CD4-positive, CD25-positive, alpha-beta regulatory T cell (primary cell): ENCODE results near the gene FUZ. TPM values are rescaled to one million over a fixed set of nuclear protein-coding genes. Genes with fewer than 3 reads are reported as not detected.

Source experiments
- ATAC-seq, 2 donors: fragments of 150-1000 bp; cut with Tn5 transposase; one replicate each; pipeline ENCODE4 v1.10.0; 2021; ENCODE audit warnings: low read depth in 2 of 2, moderate number of reproducible peaks in 2 of 2, moderate library complexity in 1 of 2
- DNase-seq, 3 donors: peaks; one replicate each; pipeline versions ENCODE4 v3.0.0 to v3.0.0-alpha.2; 2012 to 2022; ENCODE audit warnings: mixed read lengths in 1 of 3
- H3K27ac ChIP-seq: one replicate; pipeline ENCODE4 v1.7.0; 2013; ENCODE audit warnings: mild to moderate bottlenecking, low read length; ENCODE audit not compliant: insufficient read depth, poor library complexity, severe bottlenecking
- H3K27me3 ChIP-seq: one replicate; pipeline ENCODE4 v1.7.0; 2013; ENCODE audit warnings: low read length; ENCODE audit not compliant: control insufficient read depth, insufficient read depth
- H3K36me3 ChIP-seq: one replicate; pipeline ENCODE4 v1.7.0; 2013; ENCODE audit warnings: mild to moderate bottlenecking, low read length, moderate library complexity; ENCODE audit not compliant: control insufficient read depth, insufficient read depth
- H3K4me1 ChIP-seq: 2 replicates; pipeline ENCODE4 v1.7.0; 2013; ENCODE audit warnings: mild to moderate bottlenecking, low read length; ENCODE audit not compliant: insufficient read depth, control insufficient read depth, poor library complexity, severe bottlenecking
- H3K4me3 ChIP-seq: one replicate; pipeline ENCODE4 v1.7.0; 2013; ENCODE audit warnings: low read depth, mild to moderate bottlenecking, low read length, moderate library complexity
- H3K9me3 ChIP-seq, 2 experiments: 1 replicate in 1 of 2; 2 replicates in 1 of 2; pipeline ENCODE4 v1.7.0; 2013; ENCODE audit warnings: low read length in 2 of 2, mild to moderate bottlenecking in 1 of 2, moderate library complexity in 1 of 2; ENCODE audit not compliant: control insufficient read depth in 2 of 2
- H3K27ac Mint-ChIP-seq, 3 donors: one replicate each; pipeline ENCODE4 v1.8.0; 2020 to 2022; ENCODE audit warnings: mild to moderate bottlenecking in 3 of 3, mixed read lengths in 3 of 3, moderate library complexity in 2 of 3
- H3K27me3 Mint-ChIP-seq: one replicate; pipeline ENCODE4 v1.8.0; 2022; ENCODE audit warnings: mild to moderate bottlenecking, mixed read lengths
- H3K36me3 Mint-ChIP-seq: one replicate; pipeline ENCODE4 v1.8.0; 2020; ENCODE audit warnings: mixed read lengths
- H3K4me1 Mint-ChIP-seq, 4 donors: one replicate each; pipeline ENCODE4 v1.8.0; 2020 to 2022; ENCODE audit warnings: mixed read lengths in 4 of 4, mild to moderate bottlenecking in 1 of 4
- H3K4me3 Mint-ChIP-seq, 4 donors: one replicate each; pipeline ENCODE4 v1.8.0; 2020 to 2022; ENCODE audit warnings: mild to moderate bottlenecking in 4 of 4, mixed read lengths in 4 of 4, moderate library complexity in 3 of 4
- H3K9me3 Mint-ChIP-seq, 7 donors: one replicate each; pipeline ENCODE4 v1.8.0; 2020 to 2022; ENCODE audit warnings: mixed read lengths in 7 of 7, mild to moderate bottlenecking in 3 of 7, moderate library complexity in 2 of 7
- polyA plus RNA-seq, 4 donors: library from polyadenylated mRNA; unstranded; fragments of 300-500 nt; fragmentation: Illumina TruSeq; gene quantifications; one replicate each; pipeline ENCODE4 v1.2.3, GENCODE V29; 2021
- total RNA-seq: library from RNA; stranded (reverse); gene quantifications from one replicate; pipeline ENCODE4 v1.2.3, GENCODE V29; 2022

FUZ gene
- total and polyA plus RNA-seq, 5 donors from 2014 or later, result 4.0 to 15.8 (median 5.7) TPM

DNA sequence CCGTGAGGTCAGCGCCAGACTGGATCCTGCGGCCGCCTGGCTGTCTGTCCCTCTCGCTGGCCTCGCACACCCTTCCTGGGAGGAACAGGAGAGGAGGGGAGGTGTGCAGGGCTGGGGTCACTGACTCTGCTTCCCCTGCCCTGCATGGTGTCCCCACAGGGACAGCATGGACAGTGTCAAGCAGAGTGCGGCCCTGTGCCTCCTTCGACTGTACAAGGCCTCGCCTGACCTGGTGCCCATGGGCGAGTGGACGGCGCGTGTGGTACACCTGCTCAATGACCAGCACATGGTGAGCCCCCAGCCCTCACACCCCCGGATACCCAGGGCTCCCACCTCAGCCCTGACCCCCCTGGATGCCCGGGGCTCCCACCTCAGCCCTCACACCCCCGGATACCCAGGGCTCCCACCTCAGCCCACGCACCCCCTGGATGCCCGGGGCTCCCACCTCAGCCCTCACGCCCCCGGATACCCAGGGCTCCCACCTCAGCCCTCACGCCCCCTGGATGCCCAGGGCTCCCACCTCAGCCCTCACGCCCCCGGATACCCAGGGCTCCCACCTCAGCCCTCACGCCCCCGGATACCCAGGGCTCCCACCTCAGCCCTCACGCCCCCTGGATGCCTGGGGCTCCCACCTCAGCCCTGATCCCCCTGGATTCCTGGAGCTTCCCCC is 21.2 kb downstream of the FUZ start:
- Mint-ChIP-seq H3K9me3 (no peaks in the 10 kb centered on the region), H3K4me1 (peaks cover 0 to 8% (median 4%) of the 10 kb centered on the region in 4 donors), H3K27me3 (no peaks in the 10 kb centered on the region), H3K4me3 (no peak overlapping the region), H3K36me3 (peaks cover 37% of the 10 kb centered on the region), H3K27ac (no peak overlapping the region)
- no peaks in the 10 kb centered on the region for H3K9me3 ChIP-seq
- H3K36me3 ChIP-seq, result peaks cover 54% of the 10 kb centered on the region
- DNase-seq, result no peak
- no peaks in the 10 kb centered on the region for H3K4me1 ChIP-seq
- no peak overlapping the region for H3K27ac ChIP-seq
- no peak for ATAC-seq
- H3K27me3 ChIP-seq, result no peaks in the 10 kb centered on the region
- H3K4me3 ChIP-seq, result no peak overlapping the region

- peaks cover 37% of the 10 kb centered on the region for H3K36me3 Mint-ChIP-seq
Observed at GRCh38 chr19:49790866-49791265, 22.2 kb downstream of the FUZ start.

DNA sequence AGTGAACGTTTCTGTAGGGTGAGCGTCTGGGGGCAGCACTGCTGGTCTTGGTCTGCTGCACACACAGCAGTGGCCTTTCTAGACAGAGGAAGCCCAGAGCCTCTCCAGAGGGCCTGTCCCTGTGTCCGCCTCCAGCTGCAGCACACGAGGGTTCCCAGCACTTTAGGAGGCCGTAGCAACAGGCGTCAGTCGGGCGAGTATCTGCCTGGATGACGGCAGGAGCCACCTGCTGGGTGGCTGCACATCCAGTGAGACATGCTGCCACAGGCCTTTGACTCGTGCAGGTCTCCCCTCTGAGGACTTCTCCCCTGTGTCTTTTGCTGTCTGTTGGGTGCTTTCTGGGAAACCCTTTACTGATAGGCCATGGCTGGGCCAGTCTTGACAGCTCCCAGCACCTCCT is 24.2 kb downstream of the FUZ start:
- Histone ChIP-seq H3K4me1 (no peaks in the 10 kb centered on the region), H3K9me3 (no peaks in the 10 kb centered on the region), H3K27ac (no peak overlapping the region), H3K27me3 (no peaks in the 10 kb centered on the region), H3K36me3 (peaks cover 34% of the 10 kb centered on the region), H3K4me3 (no peak overlapping the region)
- Mint-ChIP-seq H3K27ac (no peak overlapping the region), H3K4me3 (no peak overlapping the region), H3K27me3 (no peaks in the 10 kb centered on the region), H3K36me3 (peaks cover 43% of the 10 kb centered on the region), H3K4me1 (peaks cover 0 to 8% (median 4%) of the 10 kb centered on the region in 4 donors), H3K9me3 (no peaks in the 10 kb centered on the region)
- ATAC-seq (no peak), DNase-seq (no peak)

More at GRCh38 chr19:49790866-49791265, 22.2 kb downstream of the FUZ start:
- Histone ChIP-seq H3K4me3 (no peak overlapping the region), H3K36me3 (peaks cover 44% of the 10 kb centered on the region), H3K4me1 (no peaks in the 10 kb centered on the region), H3K9me3 (no peaks in the 10 kb centered on the region), H3K27me3 (no peaks in the 10 kb centered on the region), H3K27ac (no peak overlapping the region)
- H3K4me1 Mint-ChIP-seq, result peaks cover 0 to 8% (median 4%) of the 10 kb centered on the region in 4 donors
- no peak for ATAC-seq
- H3K9me3 Mint-ChIP-seq, result no peaks in the 10 kb centered on the region
- no peak overlapping the region for H3K27ac Mint-ChIP-seq
- DNase-seq, result no peak
- H3K4me3 Mint-ChIP-seq, result no peak overlapping the region
- H3K27me3 Mint-ChIP-seq, result no peaks in the 10 kb centered on the region

DNA sequence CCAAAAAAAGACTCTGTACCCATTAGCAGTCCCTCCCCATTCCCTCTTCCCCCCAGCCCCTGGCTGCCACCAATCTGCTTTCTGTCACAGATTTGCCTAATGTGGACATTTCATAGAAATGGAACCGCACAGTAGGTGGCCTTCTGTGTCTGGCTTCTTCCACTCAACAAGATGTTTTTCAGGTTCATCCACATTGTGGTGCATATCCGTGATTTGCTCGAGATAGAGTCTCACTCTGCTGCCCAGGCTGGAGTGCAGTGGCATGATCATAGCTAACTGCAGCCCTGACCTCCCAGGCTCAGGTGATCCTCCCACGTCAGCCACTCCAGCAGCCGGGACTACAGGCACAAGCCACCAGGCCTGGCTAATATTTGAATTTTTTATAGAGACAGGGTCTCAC is 25.3 kb downstream of the FUZ start:
- Histone ChIP-seq H3K4me1 (no peaks in the 10 kb centered on the region), H3K27me3 (no peaks in the 10 kb centered on the region), H3K27ac (no peak overlapping the region), H3K9me3 (no peaks in the 10 kb centered on the region), H3K36me3 (peaks cover 35% of the 10 kb centered on the region), H3K4me3 (no peak overlapping the region)
- H3K4me1 Mint-ChIP-seq, result peaks cover 0 to 8% (median 4%) of the 10 kb centered on the region in 4 donors
- H3K36me3 Mint-ChIP-seq, result peaks cover 45% of the 10 kb centered on the region
- H3K27me3 Mint-ChIP-seq, result no peaks in the 10 kb centered on the region
- no peak for ATAC-seq
- no peak overlapping the region for H3K27ac Mint-ChIP-seq
- no peaks in the 10 kb centered on the region for H3K9me3 Mint-ChIP-seq
- DNase-seq, result no peak
- no peak overlapping the region for H3K4me3 Mint-ChIP-seq

DNA sequence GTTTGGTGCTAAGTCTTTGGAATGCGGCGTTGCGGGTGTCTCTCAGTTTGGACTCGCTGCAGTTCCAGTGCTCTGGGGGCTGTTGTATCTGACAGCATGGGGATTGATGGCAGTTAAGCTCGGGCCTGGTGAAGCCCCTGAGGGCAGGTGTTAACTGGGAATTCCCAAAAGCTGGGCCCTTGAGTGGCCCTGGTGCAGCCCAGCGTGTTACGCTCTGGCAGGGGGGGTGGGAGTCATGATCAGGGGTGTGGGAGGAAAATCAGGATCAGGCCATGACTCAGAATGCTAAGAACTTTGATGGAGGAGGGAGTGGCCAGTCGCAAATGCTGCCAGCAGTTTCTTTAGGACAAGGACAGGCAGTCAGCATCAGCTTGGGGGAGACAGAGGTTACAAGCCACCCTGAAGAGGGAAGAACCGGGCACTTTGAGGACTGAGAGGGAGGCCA is 26.7 kb downstream of the FUZ start:
- H3K36me3 ChIP-seq, result peaks cover 38% of the 10 kb centered on the region
- Mint-ChIP-seq H3K27ac (peak overlapping the region in 1 of 3 donors; percentile 54), H3K36me3 (peaks cover 44% of the 10 kb centered on the region), H3K4me1 (peaks cover 0 to 8% (median 4%) of the 10 kb centered on the region in 4 donors), H3K4me3 (no peak overlapping the region), H3K27me3 (no peaks in the 10 kb centered on the region), H3K9me3 (no peaks in the 10 kb centered on the region)
- H3K27ac ChIP-seq, result no peak overlapping the region
- no peaks in the 10 kb centered on the region for H3K4me1 ChIP-seq
- DNase-seq (no peak), ATAC-seq (no peak)
- H3K9me3 ChIP-seq, result no peaks in the 10 kb centered on the region
- no peaks in the 10 kb centered on the region for H3K27me3 ChIP-seq
- H3K4me3 ChIP-seq, result no peak overlapping the region

DNA sequence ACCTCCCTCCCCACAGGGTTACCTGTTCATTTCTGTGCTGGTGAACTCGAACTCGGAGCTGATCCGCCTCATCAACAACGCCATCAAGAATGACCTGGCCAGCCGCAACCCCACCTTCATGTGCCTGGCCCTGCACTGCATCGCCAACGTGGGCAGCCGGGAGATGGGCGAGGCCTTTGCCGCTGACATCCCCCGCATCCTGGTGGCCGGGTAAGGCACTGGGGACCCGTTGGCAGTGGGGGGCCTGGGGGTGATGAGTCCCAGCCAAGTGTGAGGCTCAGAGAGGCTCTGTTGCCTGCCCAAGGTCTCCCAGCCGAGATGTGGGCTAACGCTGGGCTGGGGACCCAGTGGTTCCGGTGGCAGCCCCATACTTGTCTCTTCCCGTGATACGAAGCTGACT is 30.6 kb downstream of the FUZ start:
- Histone ChIP-seq H3K9me3 (no peaks in the 10 kb centered on the region), H3K27ac (no peak overlapping the region), H3K4me1 (no peaks in the 10 kb centered on the region), H3K4me3 (no peak overlapping the region), H3K36me3 (peaks cover 22% of the 10 kb centered on the region), H3K27me3 (no peaks in the 10 kb centered on the region)
- no peak for ATAC-seq
- no peak for DNase-seq
- H3K27ac Mint-ChIP-seq, result no peak overlapping the region
- peaks cover 36% of the 10 kb centered on the region for H3K36me3 Mint-ChIP-seq
- no peaks in the 10 kb centered on the region for H3K27me3 Mint-ChIP-seq
- H3K9me3 Mint-ChIP-seq, result peaks cover 0 to 2% (median 0%) of the 10 kb centered on the region in 7 donors
- H3K4me1 Mint-ChIP-seq, result peaks cover 0 to 15% (median 10%) of the 10 kb centered on the region in 4 donors
- no peak overlapping the region for H3K4me3 Mint-ChIP-seq

GRCh38 chr19:49781394-49781793 is 31.7 kb downstream of the FUZ start:
- Histone ChIP-seq H3K27ac (no peak overlapping the region), H3K4me1 (no peaks in the 10 kb centered on the region), H3K27me3 (no peaks in the 10 kb centered on the region), H3K9me3 (no peaks in the 10 kb centered on the region), H3K4me3 (no peak overlapping the region), H3K36me3 (peaks cover 22% of the 10 kb centered on the region)
- Mint-ChIP-seq H3K36me3 (peaks cover 34% of the 10 kb centered on the region), H3K27me3 (no peaks in the 10 kb centered on the region), H3K27ac (peak overlapping the region in 2 of 3 donors; percentile 75 to 81), H3K4me1 (peaks cover 0 to 15% (median 10%) of the 10 kb centered on the region in 4 donors), H3K9me3 (peaks cover 0 to 2% (median 0%) of the 10 kb centered on the region in 7 donors), H3K4me3 (no peak overlapping the region)
- no peak for ATAC-seq
- DNase-seq, result no peak

- H3K9me3 Mint-ChIP-seq, result peaks cover 0 to 2% (median 0%) of the 10 kb centered on the region in 7 donors
- no peak overlapping the region for H3K27ac ChIP-seq
- no peak for ATAC-seq
- H3K9me3 ChIP-seq, result no peaks in the 10 kb centered on the region
- peaks cover 22% of the 10 kb centered on the region for H3K36me3 ChIP-seq
- H3K4me1 Mint-ChIP-seq, result peaks cover 0 to 15% (median 12%) of the 10 kb centered on the region in 4 donors
- peaks cover 34% of the 10 kb centered on the region for H3K36me3 Mint-ChIP-seq
- H3K4me3 ChIP-seq, result no peak overlapping the region
- H3K4me1 ChIP-seq, result no peaks in the 10 kb centered on the region
- H3K27me3 Mint-ChIP-seq, result no peaks in the 10 kb centered on the region
- no peak for DNase-seq
- H3K27me3 ChIP-seq, result no peaks in the 10 kb centered on the region
- H3K27ac Mint-ChIP-seq, result peak overlapping the region; percentile 71 to 81 (median 75)
- no peak overlapping the region for H3K4me3 Mint-ChIP-seq
Observed at GRCh38 chr19:49780861-49781260, 32.2 kb downstream of the FUZ start.
